A673 (cell line): Measurements from ENCODE around the gene GRB10. TPM values are rescaled to one million over a fixed set of nuclear protein-coding genes. Genes with fewer than 3 reads are reported as not detected.

ENCODE experiments used
- BruUV-seq: library from RNA; stranded (reverse); fragments of 400-500 nt; replicated peaks from 2 replicates; lab custom pipeline; 2021; lab: Mats Ljungman, UMichigan
- CTCF ChIA-PET: fragments of 300-600 bp; sonication (Branson Sonifier 250); formaldehyde crosslinking; loops from one replicate; lab custom pipeline; 2022; ENCODE audit warnings: antibody characterized with exemption; lab: Charles Lee
- POLR2A ChIA-PET: fragments of 300-600 bp; sonication (Branson Sonifier 250); formaldehyde crosslinking; loops from one replicate; lab custom pipeline; 2022; ENCODE audit warnings: antibody characterized with exemption; ENCODE audit not compliant: low non-redundant PET; lab: Charles Lee
- DNase-seq: peaks from one replicate; pipeline ENCODE4 v3.0.0-alpha.2; 2015; ENCODE audit warnings: low spot score
- H3K27ac ChIP-seq: fragments of 200-600 bp; sonication (generic); 2 replicates; pipeline ENCODE4 v1.5.1; 2016; ENCODE audit warnings: mixed run types, low read depth, mild to moderate bottlenecking, mixed read lengths, antibody characterized with exemption, low read length; ENCODE audit not compliant: poor library complexity, severe bottlenecking
- H3K27me3 ChIP-seq: fragments of 200-600 bp; sonication (generic); replicated peaks from 2 replicates; pipeline ENCODE4 v1.6.1; 2017; ENCODE audit warnings: mixed run types, low read depth, mild to moderate bottlenecking, mixed read lengths, antibody characterized with exemption, low read length; ENCODE audit not compliant: insufficient read depth, poor library complexity
- H3K36me3 ChIP-seq: fragments of 200-600 bp; sonication (generic); 2 replicates; pipeline ENCODE4 v1.6.1; 2016; ENCODE audit warnings: mixed run types, mild to moderate bottlenecking, mixed read lengths, antibody characterized with exemption, low read length; ENCODE audit not compliant: insufficient read depth, poor library complexity, severe bottlenecking
- H3K4me1 ChIP-seq: fragments of 200-600 bp; sonication (generic); 2 replicates; pipeline ENCODE4 v1.6.1; 2017; ENCODE audit warnings: mixed run types, mild to moderate bottlenecking, mixed read lengths, antibody characterized with exemption, low read length; ENCODE audit not compliant: insufficient read depth, poor library complexity, severe bottlenecking
- H3K4me3 ChIP-seq: fragments of 200-600 bp; sonication (generic); 2 replicates; pipeline ENCODE4 v1.5.1; 2016; ENCODE audit warnings: low read depth, mixed run types, mild to moderate bottlenecking, mixed read lengths, low read length; ENCODE audit not compliant: poor library complexity, severe bottlenecking
- H3K9me3 ChIP-seq: fragments of 200-600 bp; sonication (generic); 2 replicates; pipeline ENCODE4 v1.6.1; 2016; ENCODE audit warnings: mixed run types, low read depth, mild to moderate bottlenecking, mixed read lengths, antibody characterized with exemption, low read length; ENCODE audit not compliant: poor library complexity, severe bottlenecking
- CTCF ChIP-seq: fragments of 300-800, 200-600 bp; sonication (generic); conservative IDR thresholded peaks from 2 replicates; pipeline ENCODE4 v1.5.1; 2017; ENCODE audit warnings: low read depth, mild to moderate bottlenecking, antibody characterized with exemption, low read length, moderate library complexity, mixed read lengths
- EZH2 ChIP-seq: fragments of 200-600 bp; sonication (generic); IDR thresholded peaks from 2 replicates; pipeline ENCODE4 v1.6.1; 2017; ENCODE audit warnings: borderline replicate concordance, low read depth, mild to moderate bottlenecking, mixed read lengths, antibody characterized with exemption, low read length; ENCODE audit not compliant: poor library complexity, severe bottlenecking
- intact Hi-C: fragments of 100-400 bp; cut with micrococcal nuclease; formaldehyde crosslinking; loops from one replicate; pipeline ENCODE4 v1.10.0; 2022; ENCODE audit not compliant: unreplicated experiment
- total RNA-seq: library from RNA; stranded (reverse); gene quantifications from 2 replicates; pipeline ENCODE4 v1.2.3, GENCODE V29; 2021

The GRB10 gene
- total RNA-seq, 1 experiment from 2014 or later: 0.41 TPM

- no peaks in the 10 kb centered on the region for H3K9me3 ChIP-seq
- H3K4me1 ChIP-seq: no peaks in the 10 kb centered on the region
- H3K27ac ChIP-seq: no peak overlapping the region
- H3K36me3 ChIP-seq: no peaks in the 10 kb centered on the region
- POLR2A ChIA-PET: no interaction called here
- TF ChIP-seq EZH2: no peak
- no peak for TF ChIP-seq CTCF
- H3K27me3 ChIP-seq: no peaks in the 10 kb centered on the region
- CTCF ChIA-PET: no interaction called here
- no peak overlapping the region for H3K4me3 ChIP-seq
- intact Hi-C loops: no loop called here
- BruUV-seq: no TSS peak
- DNase-seq: no peak
Observed at GRCh38 chr7:50542132-50542531, 240.6 kb downstream of the GRB10 start.

- no peak overlapping the region for H3K27ac ChIP-seq
- H3K9me3 ChIP-seq: no peaks in the 10 kb centered on the region
- ChIA-PET CTCF (no interaction called here), POLR2A (no interaction called here)
- H3K36me3 ChIP-seq: no peaks in the 10 kb centered on the region
- no peak overlapping the region for H3K4me3 ChIP-seq
- no TSS peak for BruUV-seq
- no peak for DNase-seq
- no peaks in the 10 kb centered on the region for H3K27me3 ChIP-seq
- TF ChIP-seq EZH2 (no peak), CTCF (no peak)
- intact Hi-C loops: no loop called here
- H3K4me1 ChIP-seq: no peaks in the 10 kb centered on the region
Observed at GRCh38 chr7:50540785-50541579, 241.7 kb downstream of the GRB10 start.

Other genes starting within 250 kb of the GRB10 start
- gene DDC, start 217.5 kb downstream of the GRB10 start, total RNA-seq: not detected in 2 replicates